Upper lobe of left lung (tissue), 6 donors: ENCODE results near the gene MICAL2. TPM values are rescaled to one million over a fixed set of nuclear protein-coding genes. Genes with fewer than 3 reads are reported as not detected.

Experiments used
- ATAC-seq, 2 donors: fragments of 200-7000 bp; cut with Tn5 transposase; one replicate each; pipeline ENCODE4 v1.9.1; 2022; ENCODE audit warnings: mild to moderate bottlenecking in 2 of 2, moderate library complexity in 2 of 2; ENCODE audit not compliant: low FRiP score in 2 of 2
- DNase-seq, 2 donors: peaks; one replicate each; pipeline ENCODE4 v3.0.0-alpha.2; 2019 to 2020
- H3K27ac ChIP-seq, 4 donors: fragments of 200-600 bp; sonication (generic); one replicate each; pipeline ENCODE4 v1.5.1; 2016 to 2019
- H3K27me3 ChIP-seq, 4 donors: fragments of 200-600 bp; sonication (generic); one replicate each; pipeline ENCODE4 v1.5.1; 2017 to 2019
- H3K36me3 ChIP-seq, 4 donors: fragments of 200-600 bp; sonication (generic); one replicate each; pipeline ENCODE4 v1.5.1; 2016 to 2019
- H3K4me1 ChIP-seq, 4 donors: fragments of 200-600 bp; sonication (generic); one replicate each; pipeline ENCODE4 v1.5.1; 2018 to 2019
- H3K4me3 ChIP-seq, 4 donors: fragments of 200-600 bp; sonication (generic); one replicate each; pipeline ENCODE4 v1.5.1; 2017 to 2019; ENCODE audit warnings: mild to moderate bottlenecking in 2 of 4, moderate library complexity in 1 of 4
- H3K9me3 ChIP-seq, 4 donors: fragments of 200-600 bp; sonication (generic); one replicate each; pipeline ENCODE4 v1.5.1; 2018 to 2019
- EP300 ChIP-seq, 4 donors: sonication (generic); formaldehyde crosslinking; IDR thresholded peaks; one replicate each; pipeline ENCODE4 v1.5.1; 2017; ENCODE audit warnings: antibody characterized with exemption in 4 of 4, control low read depth in 2 of 4
- POLR2A ChIP-seq, 4 donors: fragments of 450-650 bp; IDR thresholded peaks; one replicate each; pipeline ENCODE4 v1.5.1; 2016 to 2017; ENCODE audit warnings: antibody characterized with exemption in 4 of 4, mild to moderate bottlenecking in 2 of 4
- POLR2AphosphoS5 ChIP-seq, 2 donors: sonication (generic); formaldehyde crosslinking; IDR thresholded peaks; one replicate each; pipeline ENCODE4 v1.5.1; 2017; ENCODE audit warnings: antibody characterized with exemption in 2 of 2
- WGBS, 2 donors: methylation state at CpG; one replicate each; pipeline ENCODE4 v1.1.5; 2017 to 2018; 5-methylcytosine and 5-hydroxymethylcytosine counted together
- total RNA-seq, 6 donors: library from RNA; depleted of rRNA in 4 of 6; stranded (reverse); fragments of >200 nt in 4 of 6; gene quantifications; one replicate each; pipeline versions ENCODE4 v1.1.0 to v1.2.1, GENCODE V29; 2016 to 2021
- TF ChIP-seq, protein P1 (sequence below), 6 experiments: fragments of 450-650 bp in 4 of 6; fragments of 200-600 bp in 2 of 6; sonication (generic) in 2 of 6; IDR thresholded peaks; one replicate each; pipeline ENCODE4 v1.5.1; 2016 to 2019; ENCODE audit warnings: antibody characterized with exemption in 6 of 6
- donor health status: DM: no; HTN: no; CAD: no; lungs with moderate emphysema.
- donor health status: DM: no; HTN: yes; CAD: no; lungs with severe emphysema.

MICAL2 gene
- total RNA-seq, 6 donors from 2014 or later = 138 to 327 (median 175) TPM

DNA sequence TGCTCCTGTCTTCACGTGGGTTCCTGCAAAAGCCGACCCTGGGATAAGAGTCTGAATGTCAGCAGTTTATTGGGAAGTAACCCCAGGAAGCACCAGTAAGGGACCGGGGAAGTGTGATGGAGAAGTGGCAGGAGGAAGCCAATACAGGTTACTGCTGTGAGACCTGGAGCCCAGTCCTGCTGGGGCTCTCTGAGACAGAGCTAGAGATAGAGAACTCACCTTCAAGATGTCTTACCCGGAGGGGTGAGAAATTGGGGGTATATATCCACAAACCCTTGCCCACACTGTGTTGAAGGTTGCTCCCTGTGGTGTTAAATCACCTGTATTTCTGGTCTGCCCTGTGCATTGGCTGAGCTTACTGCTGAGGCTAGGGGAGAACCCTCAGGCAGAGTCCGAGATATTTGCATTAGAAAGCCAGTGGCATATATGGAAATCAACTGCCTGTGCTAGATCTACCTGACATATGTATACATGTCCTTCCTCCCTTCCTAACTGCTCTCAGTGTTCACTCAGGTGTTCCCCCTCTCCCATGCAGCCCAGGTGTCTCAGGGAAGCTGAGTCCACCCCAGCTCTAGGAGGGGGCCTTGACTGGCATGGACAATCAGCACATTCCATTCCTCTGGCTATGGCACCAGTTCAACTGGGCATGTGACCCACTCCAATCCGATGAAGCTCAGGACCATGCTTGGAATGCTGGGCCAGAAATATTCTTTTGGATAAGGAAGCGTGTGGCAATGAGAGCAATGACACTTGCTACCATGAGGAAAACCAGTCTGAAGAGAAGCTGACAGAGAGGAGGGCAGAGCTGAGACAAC, 6.8 kb upstream of the MICAL2 start:
- H3K9me3 ChIP-seq = no peaks in the 10 kb centered on the region
- no peak for TF ChIP-seq POLR2AphosphoS5 (IDR thresholded peaks at IDR 0.05)
- no peak for TF ChIP-seq POLR2A (IDR thresholded peaks at IDR 0.05)
- TF ChIP-seq, protein P1, sequence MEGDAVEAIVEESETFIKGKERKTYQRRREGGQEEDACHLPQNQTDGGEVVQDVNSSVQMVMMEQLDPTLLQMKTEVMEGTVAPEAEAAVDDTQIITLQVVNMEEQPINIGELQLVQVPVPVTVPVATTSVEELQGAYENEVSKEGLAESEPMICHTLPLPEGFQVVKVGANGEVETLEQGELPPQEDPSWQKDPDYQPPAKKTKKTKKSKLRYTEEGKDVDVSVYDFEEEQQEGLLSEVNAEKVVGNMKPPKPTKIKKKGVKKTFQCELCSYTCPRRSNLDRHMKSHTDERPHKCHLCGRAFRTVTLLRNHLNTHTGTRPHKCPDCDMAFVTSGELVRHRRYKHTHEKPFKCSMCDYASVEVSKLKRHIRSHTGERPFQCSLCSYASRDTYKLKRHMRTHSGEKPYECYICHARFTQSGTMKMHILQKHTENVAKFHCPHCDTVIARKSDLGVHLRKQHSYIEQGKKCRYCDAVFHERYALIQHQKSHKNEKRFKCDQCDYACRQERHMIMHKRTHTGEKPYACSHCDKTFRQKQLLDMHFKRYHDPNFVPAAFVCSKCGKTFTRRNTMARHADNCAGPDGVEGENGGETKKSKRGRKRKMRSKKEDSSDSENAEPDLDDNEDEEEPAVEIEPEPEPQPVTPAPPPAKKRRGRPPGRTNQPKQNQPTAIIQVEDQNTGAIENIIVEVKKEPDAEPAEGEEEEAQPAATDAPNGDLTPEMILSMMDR (IDR thresholded peaks at IDR 0.05) = no peak
- peak in 1 of 4 donors; percentile 37 for TF ChIP-seq EP300 (IDR thresholded peaks at IDR 0.05)
- no peaks in the 10 kb centered on the region for H3K36me3 ChIP-seq
- WGBS, 2 donors = 47 to 65% methylated on average over 7 of the region's 7 CpGs
- H3K4me3 ChIP-seq = no peak overlapping the region
- H3K27ac ChIP-seq = peak overlapping the region in 2 of 4 donors; percentile 27 to 35
- peak in 1 of 2 donors; percentile 13 for ATAC-seq
- no peaks in the 10 kb centered on the region for H3K27me3 ChIP-seq
- DNase-seq = no peak
- H3K4me1 ChIP-seq = peaks cover 6 to 23% (median 22%) of the 10 kb centered on the region in 4 donors

- TF ChIP-seq, protein P1 (IDR thresholded peaks at IDR 0.05) = no peak
- no peak for TF ChIP-seq EP300 (IDR thresholded peaks at IDR 0.05)
- no peak for TF ChIP-seq POLR2AphosphoS5 (IDR thresholded peaks at IDR 0.05)
- TF ChIP-seq POLR2A (IDR thresholded peaks at IDR 0.05) = no peak
- Histone ChIP-seq H3K27me3 (no peaks in the 10 kb centered on the region), H3K27ac (no peak overlapping the region), H3K4me1 (peaks cover 13 to 31% (median 28%) of the 10 kb centered on the region in 4 donors), H3K9me3 (no peaks in the 10 kb centered on the region), H3K4me3 (no peak overlapping the region), H3K36me3 (no peaks in the 10 kb centered on the region)
- 44 to 94% methylated on average over 2 of the region's 2 CpGs for WGBS, 2 donors
- ATAC-seq = no peak
- no peak for DNase-seq
These were observed 4.9 kb upstream of the MICAL2 start for GRCh38 chr11:12105471-12105870.

DNA sequence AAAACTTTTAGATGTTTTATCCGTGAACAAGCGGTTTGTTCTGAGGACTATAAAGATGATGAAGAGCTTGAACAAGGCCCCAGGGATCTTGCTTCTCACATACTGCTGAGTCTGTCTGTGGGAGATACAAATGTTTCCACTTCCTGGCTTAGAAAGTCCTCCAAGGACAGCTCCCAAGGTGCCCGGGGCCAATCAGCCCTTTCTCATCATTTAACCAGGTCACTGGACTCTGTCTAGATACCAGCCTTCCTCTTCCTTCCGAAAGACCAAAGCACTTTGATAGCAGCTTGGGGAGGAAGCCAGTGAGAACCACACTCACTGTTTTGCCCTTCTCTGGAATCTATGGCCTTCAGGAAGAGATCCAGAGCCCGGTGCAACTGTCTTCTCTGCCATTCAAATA, 4.3 kb upstream of the MICAL2 start:
- Histone ChIP-seq H3K4me1 (peaks cover 13 to 31% (median 27%) of the 10 kb centered on the region in 4 donors), H3K9me3 (no peaks in the 10 kb centered on the region), H3K4me3 (no peak overlapping the region), H3K36me3 (no peaks in the 10 kb centered on the region), H3K27me3 (no peaks in the 10 kb centered on the region), H3K27ac (no peak overlapping the region)
- no peak for ATAC-seq
- DNase-seq = no peak
- WGBS, 2 donors = 79 to 90% methylated on average over 4 to 5 of the region's 5 CpGs
- no peak for TF ChIP-seq POLR2A (IDR thresholded peaks at IDR 0.05)
- TF ChIP-seq, protein P1 (IDR thresholded peaks at IDR 0.05) = no peak
- no peak for TF ChIP-seq EP300 (IDR thresholded peaks at IDR 0.05)
- TF ChIP-seq POLR2AphosphoS5 (IDR thresholded peaks at IDR 0.05) = no peak

- ATAC-seq (no peak), DNase-seq (no peak)
- Histone ChIP-seq H3K4me3 (no peak overlapping the region), H3K27ac (no peak overlapping the region), H3K27me3 (no peaks in the 10 kb centered on the region), H3K9me3 (no peaks in the 10 kb centered on the region), H3K4me1 (peaks cover 13 to 35% (median 28%) of the 10 kb centered on the region in 4 donors), H3K36me3 (no peaks in the 10 kb centered on the region)
- TF ChIP-seq POLR2AphosphoS5 (IDR thresholded peaks at IDR 0.05) (no peak), EP300 (IDR thresholded peaks at IDR 0.05) (no peak), POLR2A (IDR thresholded peaks at IDR 0.05) (no peak)
- TF ChIP-seq, protein P1 (IDR thresholded peaks at IDR 0.05) = no peak
- WGBS, 2 donors = 74 to 83% methylated on average over 5 of the region's 5 CpGs
These were observed 3.9 kb upstream of the MICAL2 start for GRCh38 chr11:12106501-12106900.
